IPS DF 19.7 (cell line): ENCODE data around the gene SIRPG.

Experiments used
- DNase-seq: peaks from one replicate; pipeline ENCODE4 v3.0.0-alpha.2; 2013; ENCODE audit warnings: low read depth, low spot score

Gene SIRPG

GRCh38 chr20:1595333-1595732 lies 62.2 kb downstream of the SIRPG start:
- DNase-seq: no peak

GRCh38 chr20:1588533-1589460 lies 68.8 kb downstream of the SIRPG start:
- no peak for DNase-seq

DNA sequence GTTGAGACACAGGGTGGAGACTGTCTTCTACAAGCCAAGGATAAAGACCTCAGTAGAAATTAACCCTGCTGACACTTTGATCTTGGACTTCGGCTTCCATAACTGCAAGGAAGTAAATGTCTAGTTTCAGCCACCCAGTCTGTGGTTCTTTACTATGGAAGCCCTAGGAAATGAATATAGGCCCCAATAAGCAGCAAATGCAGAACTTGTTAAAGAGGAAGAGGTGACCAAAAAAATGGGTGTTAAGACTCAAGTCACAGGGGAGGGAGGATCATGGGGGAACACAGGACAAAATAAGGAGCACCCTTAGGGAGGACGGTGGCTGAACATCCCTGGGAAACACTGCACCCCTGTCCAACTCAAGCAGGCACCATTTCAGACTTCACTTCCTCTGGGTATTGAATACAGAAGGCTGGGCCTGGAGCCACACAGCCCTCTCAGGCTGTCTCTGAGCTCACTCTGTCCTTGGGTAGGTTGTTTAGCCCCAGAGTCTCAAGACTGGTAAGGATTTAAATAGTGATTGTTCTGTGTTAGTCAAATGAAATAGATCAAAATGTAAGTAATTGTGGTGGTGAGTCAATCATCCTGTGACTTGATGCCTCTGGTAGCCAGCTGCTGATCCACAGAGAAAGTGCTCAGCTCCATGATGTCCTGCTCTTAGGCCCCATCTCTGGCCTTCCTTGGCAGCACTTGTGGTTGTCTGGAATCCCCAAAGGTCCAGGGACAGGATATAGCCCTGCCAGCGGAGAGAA lies 69.6 kb downstream of the SIRPG start:
- DNase-seq: no peak

DNA sequence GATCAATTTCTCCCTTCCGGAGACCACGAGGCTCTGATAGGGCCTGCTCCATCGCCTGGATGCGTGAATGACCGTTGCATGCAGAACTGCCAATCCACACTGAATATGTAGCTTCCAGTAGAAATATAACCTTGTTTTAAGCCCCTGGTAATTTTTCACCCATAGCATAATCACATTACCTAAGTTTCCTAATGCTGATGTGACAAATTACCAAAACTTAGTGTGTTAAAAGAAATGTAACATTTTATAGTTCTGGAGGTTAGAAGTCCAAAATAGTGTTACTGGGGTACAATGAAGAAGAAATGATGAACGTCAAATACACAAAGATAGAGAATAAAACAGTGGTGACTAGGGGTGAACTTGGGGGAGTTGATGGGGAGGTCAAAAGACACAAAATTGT lies 78.1 kb downstream of the SIRPG start:
- no peak for DNase-seq
